GM18511 (cell line): ENCODE measurements around the gene ECE2.

Source experiments
- ATAC-seq: cut with Tn5 transposase; IDR thresholded peaks from one replicate; pipeline ENCODE4 v1.9.1; 2021; ENCODE audit warnings: mild to moderate bottlenecking, moderate library complexity; ENCODE audit not compliant: unreplicated experiment

Gene ECE2

GRCh38 chr3:184308744-184309143 is 32.9 kb downstream of the ECE2 start:
- ATAC-seq: no peak

DNA sequence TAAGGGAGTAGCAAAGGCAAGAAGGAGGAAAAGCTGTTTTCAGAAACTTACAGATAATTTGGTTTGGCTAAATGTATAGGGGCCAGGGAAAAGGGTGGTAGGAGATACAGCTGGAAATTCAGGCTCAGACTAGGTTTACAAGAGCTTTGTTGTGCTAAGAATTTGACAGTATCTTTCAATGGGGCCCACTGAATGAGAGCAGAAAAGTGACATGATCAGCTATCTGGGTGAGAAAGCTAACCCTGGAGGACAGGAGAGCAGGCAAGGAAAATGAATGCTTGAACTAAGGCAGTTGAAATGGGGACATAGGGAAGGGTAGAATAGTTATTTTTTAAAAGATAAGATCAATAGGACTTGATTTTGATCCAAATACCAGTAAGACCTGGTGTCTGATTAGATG is 35.8 kb downstream of the ECE2 start:
- ATAC-seq: no peak

- ATAC-seq: peak; percentile 86
Measured at GRCh38 chr3:184314363-184314699, 38.5 kb downstream of the ECE2 start, which contains the start of gene EIF4G1. Gene EIF4G1 (plus strand): TSS chr3:184314606. CDS start chr3:184315797, 1,191 bp downstream.

DNA sequence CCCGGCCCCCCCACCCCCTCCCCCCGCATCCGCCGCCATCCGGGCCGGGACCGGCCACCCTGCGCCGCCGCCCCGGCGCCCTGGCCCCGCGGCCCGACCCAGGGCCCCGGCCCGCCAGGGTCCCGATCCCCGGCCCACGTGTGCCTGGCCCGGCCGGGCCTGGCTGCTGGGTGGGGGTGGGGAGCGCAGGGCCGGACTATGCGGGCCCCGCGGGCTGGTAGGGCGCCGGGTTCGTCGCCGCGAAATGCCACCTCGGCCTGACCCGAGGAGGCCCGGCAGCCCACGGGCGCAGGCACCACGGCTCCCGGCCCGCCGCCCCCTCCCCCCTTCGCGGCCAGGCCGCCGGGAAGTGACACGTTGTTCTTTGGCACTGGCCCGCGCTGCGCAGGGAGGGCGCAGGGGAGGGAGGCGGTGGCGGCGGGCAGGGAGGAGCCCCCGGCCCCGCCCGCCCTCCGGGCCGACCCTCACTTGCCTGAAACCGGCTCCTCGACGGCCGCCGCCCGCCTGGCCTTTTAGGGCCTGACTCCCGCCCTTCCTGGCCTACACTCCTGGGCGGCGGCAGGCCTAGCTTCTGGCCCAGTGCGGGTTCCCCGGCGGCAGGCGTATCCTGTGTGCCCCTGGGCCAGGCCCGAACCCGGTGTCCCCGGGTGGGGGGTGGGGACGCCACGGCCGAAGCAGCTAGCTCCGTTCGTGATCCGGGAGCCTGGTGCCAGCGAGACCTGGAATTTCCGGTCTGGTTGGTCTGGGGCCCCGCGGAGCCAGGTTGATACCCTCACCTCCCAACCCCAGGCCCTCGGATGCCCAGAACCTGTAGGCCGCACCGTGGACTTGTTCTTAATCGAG is 39.1 kb downstream of the ECE2 start:
- ATAC-seq: peak; percentile 50

DNA sequence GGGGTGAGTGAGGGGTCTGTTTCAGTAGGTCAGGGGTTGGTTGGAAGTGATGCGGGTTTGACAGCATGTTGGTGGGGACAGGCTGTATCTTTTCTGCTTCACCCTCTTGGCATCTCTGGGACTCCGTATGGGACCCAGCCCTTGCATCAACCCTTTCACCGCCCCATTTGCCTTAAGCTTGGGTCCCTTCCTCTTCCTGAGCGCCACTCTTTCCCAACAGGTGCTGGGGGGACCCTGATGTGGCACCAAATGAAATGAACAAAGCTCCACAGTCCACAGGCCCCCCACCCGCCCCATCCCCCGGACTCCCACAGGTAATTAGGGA is 39.7 kb downstream of the ECE2 start:
- ATAC-seq: peak; percentile 4

GRCh38 chr3:184315871-184316661 is 40.2 kb downstream of the ECE2 start:
- no peak for ATAC-seq

GRCh38 chr3:184316792-184317191 is 41.0 kb downstream of the ECE2 start:
- no peak for ATAC-seq

- no peak for ATAC-seq
Measured at GRCh38 chr3:184317201-184317600, 41.4 kb downstream of the ECE2 start.

GRCh38 chr3:184320104-184320445 is 44.3 kb downstream of the ECE2 start:
- ATAC-seq: no peak

DNA sequence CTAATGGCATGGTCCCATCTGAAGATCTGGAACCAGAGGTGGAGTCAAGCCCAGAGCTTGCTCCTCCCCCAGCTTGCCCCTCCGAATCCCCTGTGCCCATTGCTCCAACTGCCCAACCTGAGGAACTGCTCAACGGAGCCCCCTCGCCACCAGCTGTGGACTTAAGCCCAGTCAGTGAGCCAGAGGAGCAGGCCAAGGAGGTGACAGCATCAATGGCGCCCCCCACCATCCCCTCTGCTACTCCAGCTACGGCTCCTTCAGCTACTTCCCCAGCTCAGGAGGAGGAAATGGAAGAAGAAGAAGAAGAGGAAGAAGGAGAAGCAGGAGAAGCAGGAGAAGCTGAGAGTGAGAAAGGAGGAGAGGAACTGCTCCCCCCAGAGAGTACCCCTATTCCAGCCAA is 45.8 kb downstream of the ECE2 start:
- no peak for ATAC-seq

DNA sequence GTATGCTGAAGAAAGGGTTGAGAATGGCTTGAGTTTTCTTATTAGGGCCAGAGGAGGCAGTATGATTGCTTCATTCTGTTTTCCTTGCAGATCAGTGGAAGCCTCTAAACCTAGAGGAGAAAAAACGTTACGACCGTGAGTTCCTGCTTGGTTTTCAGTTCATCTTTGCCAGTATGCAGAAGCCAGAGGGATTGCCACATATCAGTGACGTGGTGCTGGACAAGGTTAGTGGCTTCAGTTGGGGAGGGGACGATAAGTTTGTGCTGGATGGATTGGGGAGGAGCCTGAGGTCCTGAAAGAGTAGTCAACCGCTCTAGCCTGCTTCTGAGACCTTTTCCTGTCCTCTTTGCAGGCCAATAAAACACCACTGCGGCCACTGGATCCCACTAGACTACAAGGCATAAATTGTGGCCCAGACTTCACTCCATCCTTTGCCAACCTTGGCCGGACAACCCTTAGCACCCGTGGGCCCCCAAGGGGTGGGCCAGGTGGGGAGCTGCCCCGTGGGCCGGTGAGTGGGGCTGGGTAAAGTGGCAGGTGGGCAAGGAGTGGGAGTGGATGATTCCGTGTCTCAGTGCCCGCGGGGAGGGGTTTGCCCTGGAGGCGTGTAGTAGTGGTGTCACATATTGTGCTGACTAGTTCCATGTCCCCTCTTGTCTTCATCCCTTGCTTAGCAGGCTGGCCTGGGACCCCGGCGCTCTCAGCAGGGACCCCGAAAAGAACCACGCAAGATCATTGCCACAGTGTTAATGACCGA is 47.1 kb downstream of the ECE2 start:
- ATAC-seq: no peak

DNA sequence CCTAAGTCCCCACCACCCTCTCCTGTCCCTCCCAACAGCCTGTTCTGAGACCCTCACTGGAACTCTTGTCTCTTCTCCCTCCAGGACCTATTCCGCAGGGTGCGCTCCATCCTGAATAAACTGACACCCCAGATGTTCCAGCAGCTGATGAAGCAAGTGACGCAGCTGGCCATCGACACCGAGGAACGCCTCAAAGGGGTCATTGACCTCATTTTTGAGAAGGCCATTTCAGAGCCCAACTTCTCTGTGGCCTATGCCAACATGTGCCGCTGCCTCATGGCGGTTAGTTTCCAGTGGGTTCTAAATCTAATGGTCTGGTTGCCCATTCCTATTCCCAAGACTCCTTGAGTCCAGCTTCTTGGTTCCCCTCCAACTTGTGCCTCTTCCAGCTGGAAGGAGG is 47.9 kb downstream of the ECE2 start:
- no peak for ATAC-seq

DNA sequence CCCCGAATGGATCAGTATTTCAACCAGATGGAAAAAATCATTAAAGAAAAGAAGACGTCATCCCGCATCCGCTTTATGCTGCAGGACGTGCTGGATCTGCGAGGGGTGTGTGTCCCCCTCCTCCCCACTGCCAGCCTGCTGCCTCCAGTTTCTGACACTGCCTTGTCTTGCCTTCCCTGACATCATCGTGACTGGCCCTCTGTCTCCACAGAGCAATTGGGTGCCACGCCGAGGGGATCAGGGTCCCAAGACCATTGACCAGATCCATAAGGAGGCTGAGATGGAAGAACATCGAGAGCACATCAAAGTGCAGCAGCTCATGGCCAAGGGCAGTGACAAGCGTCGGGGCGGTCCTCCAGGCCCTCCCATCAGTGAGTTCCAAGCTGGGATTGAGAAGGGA is 49.4 kb downstream of the ECE2 start:
- no peak for ATAC-seq

- ATAC-seq: no peak
Measured at GRCh38 chr3:184325715-184326369, 50.0 kb downstream of the ECE2 start.

GRCh38 chr3:184327171-184327570 is 51.3 kb downstream of the ECE2 start:
- ATAC-seq: no peak

GRCh38 chr3:184328516-184328915 is 52.7 kb downstream of the ECE2 start:
- ATAC-seq: no peak

DNA sequence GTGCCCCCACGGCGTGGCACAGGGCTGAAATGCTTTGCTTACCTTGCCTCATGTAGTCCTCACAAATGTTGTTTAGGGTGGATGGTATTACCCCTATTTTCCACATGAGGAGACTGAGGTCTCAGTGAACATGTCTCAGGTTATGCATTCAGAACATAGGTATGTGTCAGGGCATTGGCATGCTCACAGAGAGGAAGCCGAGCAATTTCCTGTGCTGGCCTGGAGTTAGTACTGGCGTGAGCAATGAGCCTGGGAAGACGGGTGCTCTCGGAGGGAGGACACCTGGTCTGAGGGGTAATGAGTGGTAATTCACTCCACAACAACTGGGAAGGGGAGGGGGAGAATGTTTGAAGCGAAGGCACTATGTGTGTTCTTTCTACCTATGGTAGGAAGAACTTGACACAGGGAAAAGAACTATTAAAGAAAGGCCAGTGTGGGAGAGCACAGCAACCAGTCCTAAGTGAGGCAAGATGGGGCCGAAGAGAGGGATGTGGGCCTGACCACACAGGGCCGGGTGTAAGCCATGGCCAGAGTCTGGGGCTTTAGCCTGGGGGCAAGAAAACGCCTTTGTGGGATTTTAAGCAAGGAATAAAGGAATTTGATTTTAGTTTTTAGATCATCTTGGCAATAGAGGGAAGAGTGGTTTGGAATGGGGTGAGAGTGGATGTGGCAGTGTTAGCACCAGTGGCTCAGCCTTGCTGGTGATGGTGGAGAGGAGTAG is 56.7 kb downstream of the ECE2 start:
- no peak for ATAC-seq

DNA sequence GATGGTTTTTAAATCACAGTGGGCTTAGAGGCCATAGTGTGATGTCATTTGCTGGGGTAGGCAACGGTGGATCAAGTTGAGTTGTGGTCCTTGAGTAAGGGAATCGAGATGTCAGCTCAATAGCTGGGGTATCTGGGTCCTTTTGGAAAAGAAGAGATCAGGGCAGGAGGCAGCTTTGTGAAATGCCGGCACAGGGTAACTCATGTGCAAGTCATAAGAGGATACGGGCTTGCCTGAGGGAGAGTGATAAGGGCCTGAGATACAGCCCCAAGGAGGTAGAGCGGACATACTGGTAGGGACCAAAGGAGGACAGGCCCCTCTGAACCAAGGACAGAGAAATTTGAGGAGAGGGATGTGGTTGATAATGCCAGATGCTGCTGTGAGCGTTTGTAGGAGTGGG is 57.4 kb downstream of the ECE2 start:
- no peak for ATAC-seq

GRCh38 chr3:184333700-184334099 is 57.9 kb downstream of the ECE2 start:
- no peak for ATAC-seq

DNA sequence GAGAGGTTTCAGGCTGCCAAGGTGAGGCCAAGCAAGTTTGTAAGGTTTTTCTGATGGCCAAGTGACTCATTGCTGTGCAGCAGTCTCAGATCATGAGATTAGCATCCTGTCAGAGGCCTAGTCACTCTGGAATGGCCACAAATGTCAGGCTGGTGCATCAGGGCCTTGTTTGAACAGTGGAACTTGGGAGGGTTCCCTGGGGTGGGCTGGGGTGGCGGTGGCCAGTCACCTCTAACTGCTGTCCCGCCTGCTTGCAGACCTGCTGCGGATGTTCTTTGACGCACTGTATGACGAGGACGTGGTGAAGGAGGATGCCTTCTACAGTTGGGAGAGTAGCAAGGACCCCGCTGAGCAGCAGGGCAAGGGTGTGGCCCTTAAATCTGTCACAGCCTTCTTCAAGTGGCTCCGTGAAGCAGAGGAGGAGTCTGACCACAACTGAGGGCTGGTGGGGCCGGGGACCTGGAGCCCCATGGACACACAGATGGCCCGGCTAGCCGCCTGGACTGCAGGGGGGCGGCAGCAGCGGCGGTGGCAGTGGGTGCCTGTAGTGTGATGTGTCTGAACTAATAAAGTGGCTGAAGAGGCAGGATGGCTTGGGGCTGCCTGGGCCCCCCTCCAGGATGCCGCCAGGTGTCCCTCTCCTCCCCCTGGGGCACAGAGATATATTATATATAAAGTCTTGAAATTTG is 58.8 kb downstream of the ECE2 start:
- no peak for ATAC-seq
